Upper lobe of left lung (tissue), 4 donors: ENCODE measurements around the gene CAPN5.
A peak's percentile ranks its signal among the peaks of the same experiment; 100 is the strongest.

Experiments
- CTCF ChIP-seq, 6 experiments: fragments of 450-650 bp in 4 of 6; fragments of 200-600 bp in 2 of 6; sonication (generic) in 2 of 6; IDR thresholded peaks; one replicate each; pipeline ENCODE4 v1.5.1; 2016 to 2019; ENCODE audit warnings: antibody characterized with exemption in 6 of 6
- POLR2A ChIP-seq, 4 donors: fragments of 450-650 bp; IDR thresholded peaks; one replicate each; pipeline ENCODE4 v1.5.1; 2016 to 2017; ENCODE audit warnings: antibody characterized with exemption in 4 of 4, mild to moderate bottlenecking in 2 of 4
- POLR2AphosphoS5 ChIP-seq, 2 donors: sonication (generic); formaldehyde crosslinking; IDR thresholded peaks; one replicate each; pipeline ENCODE4 v1.5.1; 2017; ENCODE audit warnings: antibody characterized with exemption in 2 of 2

GRCh38 chr11:77047007-77047927 lies 19.5 kb upstream of the CAPN5 start:
- no peak for TF ChIP-seq POLR2A (IDR thresholded peaks at IDR 0.05)
- peak; percentile 55 to 80 (median 68) for TF ChIP-seq CTCF (IDR thresholded peaks at IDR 0.05)
- TF ChIP-seq POLR2AphosphoS5 (IDR thresholded peaks at IDR 0.05): no peak
